NCI-H2081 treated with DMSO at 0.1 percent for 48 hours (cell line): Measurements from ENCODE around the gene TBC1D24.
"Not testable (repeated sequence)": the region's sequence is repeated elsewhere in the genome, so short reads cannot be mapped to it uniquely, and the experiment has no call there.

Source experiments
- DNase-seq: peaks from one replicate; lab custom pipeline; 2025; lab: John Stamatoyannopoulos, UW

Gene TBC1D24

GRCh38 chr16:2532494-2533141 lies 57.7 kb downstream of the TBC1D24 start:
- no peak for DNase-seq

- not testable (repeated sequence) for DNase-seq
These were observed 58.3 kb downstream of the TBC1D24 start for GRCh38 chr16:2533142-2533755.

GRCh38 chr16:2533912-2534311 lies 59.0 kb downstream of the TBC1D24 start:
- no peak for DNase-seq

- not testable (repeated sequence) for DNase-seq
These were observed 59.4 kb downstream of the TBC1D24 start for GRCh38 chr16:2534335-2534734.

- DNase-seq, result no peak
These were observed 60.7 kb downstream of the TBC1D24 start for GRCh38 chr16:2535625-2536013.

- peak; percentile 53 for DNase-seq
These were observed 62.8 kb downstream of the TBC1D24 start, which contains the start of gene PDPK1 for GRCh38 chr16:2537451-2538379. PDPK1 (plus strand) TSS chr16:2538021; CDS start chr16:2538113, 92 bp downstream.

GRCh38 chr16:2539192-2539844 lies 64.4 kb downstream of the TBC1D24 start:
- DNase-seq, result not testable (repeated sequence)

- DNase-seq, result not testable (repeated sequence)
These were observed 65.0 kb downstream of the TBC1D24 start for GRCh38 chr16:2539845-2540458.

GRCh38 chr16:2540912-2541311 lies 66.0 kb downstream of the TBC1D24 start:
- DNase-seq, result not testable (repeated sequence)

- not testable (repeated sequence) for DNase-seq
These were observed 66.5 kb downstream of the TBC1D24 start for GRCh38 chr16:2541409-2541808.

GRCh38 chr16:2543771-2544170 lies 68.8 kb downstream of the TBC1D24 start:
- not testable (repeated sequence) for DNase-seq

- not testable (repeated sequence) for DNase-seq
These were observed 75.5 kb downstream of the TBC1D24 start for GRCh38 chr16:2550283-2550878.

GRCh38 chr16:2551420-2551889 lies 76.5 kb downstream of the TBC1D24 start:
- not testable (repeated sequence) for DNase-seq

GRCh38 chr16:2554709-2555425 lies 79.9 kb downstream of the TBC1D24 start:
- not testable (repeated sequence) for DNase-seq
